Thymus (tissue), 11 donors: ENCODE results near the gene PAFAH1B2. TPM values are rescaled to one million over a fixed set of nuclear protein-coding genes. Genes with fewer than 3 reads are reported as not detected.
"Not testable (repeated sequence)": the region's sequence is repeated elsewhere in the genome, so short reads cannot be mapped to it uniquely, and the experiment has no call there.

Experiments used
- DNase-seq, 9 donors: peaks; one replicate each; pipeline ENCODE4 v3.0.0-alpha.2; 2013; ENCODE audit warnings: low spot score in 9 of 9, low read depth in 6 of 9, missing footprints in 1 of 9
- H3K27ac ChIP-seq, 2 donors: one replicate each; pipeline ENCODE4 v1.5.1; 2013; ENCODE audit warnings: control low read depth in 1 of 2, low read depth in 1 of 2, low read length in 1 of 2, mild to moderate bottlenecking in 1 of 2, moderate library complexity in 1 of 2
- H3K27me3 ChIP-seq, 2 donors: one replicate each; pipeline ENCODE4 v1.5.1; 2013; ENCODE audit warnings: low read length in 1 of 2; ENCODE audit not compliant: control insufficient read depth in 2 of 2, insufficient read depth in 1 of 2
- H3K36me3 ChIP-seq, 2 donors: one replicate each; pipeline ENCODE4 v1.5.1; 2013; ENCODE audit warnings: low read length in 1 of 2, mild to moderate bottlenecking in 1 of 2, moderate library complexity in 1 of 2; ENCODE audit not compliant: control insufficient read depth in 2 of 2, insufficient read depth in 2 of 2
- H3K4me1 ChIP-seq, 2 donors: one replicate each; pipeline ENCODE4 v1.5.1; 2013; ENCODE audit warnings: low read length in 2 of 2; ENCODE audit not compliant: control insufficient read depth in 2 of 2, insufficient read depth in 2 of 2
- H3K4me3 ChIP-seq, 2 donors: one replicate each; pipeline ENCODE4 v1.5.1; 2013; ENCODE audit warnings: low read length in 2 of 2, control low read depth in 1 of 2, mild to moderate bottlenecking in 1 of 2
- H3K9me3 ChIP-seq, 2 donors: one replicate each; pipeline ENCODE4 v1.5.1; 2013; ENCODE audit warnings: low read length in 1 of 2, mild to moderate bottlenecking in 1 of 2; ENCODE audit not compliant: control insufficient read depth in 2 of 2, insufficient read depth in 1 of 2
- WGBS: extraction: QIAGEN DNeasy Blood & Tissue Kit; methylation state at CpG from one replicate; pipeline ENCODE4 v1.1.7; 2013; 5-methylcytosine and 5-hydroxymethylcytosine counted together
- polyA plus RNA-seq: library from polyadenylated mRNA; stranded (reverse); fragments of 200-250 nt; gene quantifications from one replicate; pipeline ENCODE4 v1.2.3, GENCODE V29; 2013
- total RNA-seq: library from RNA; stranded (reverse); fragments of 120-200 nt; gene quantifications from one replicate; pipeline ENCODE4 v1.2.4, GENCODE V29; 2013
- donor health status: healthy.

PAFAH1B2 gene
- total and polyA plus RNA-seq, 2 donors, result 35.2 to 41.9 TPM

- no peaks in the 10 kb centered on the region for H3K9me3 ChIP-seq
- DNase-seq, result no peak
- H3K27ac ChIP-seq, result no peak overlapping the region
- H3K4me3 ChIP-seq, result no peak overlapping the region
- peaks cover 20 to 32% of the 10 kb centered on the region in 2 donors for H3K36me3 ChIP-seq
- 97% methylated on average over 7 of the region's 7 CpGs for WGBS
- peaks cover 0 to 17% of the 10 kb centered on the region in 2 donors for H3K27me3 ChIP-seq
- no peaks in the 10 kb centered on the region for H3K4me1 ChIP-seq
Measured at GRCh38 chr11:117202386-117203068, 58.4 kb downstream of the PAFAH1B2 start.

GRCh38 chr11:117203069-117203407, 59.0 kb downstream of the PAFAH1B2 start:
- Histone ChIP-seq H3K9me3 (no peaks in the 10 kb centered on the region), H3K36me3 (peaks cover 20 to 32% of the 10 kb centered on the region in 2 donors), H3K27ac (no peak overlapping the region), H3K4me1 (no peaks in the 10 kb centered on the region), H3K4me3 (no peak overlapping the region), H3K27me3 (peaks cover 0 to 17% of the 10 kb centered on the region in 2 donors)
- DNase-seq, result no peak
- WGBS, result 97% methylated on average over 10 of the region's 10 CpGs

- Histone ChIP-seq H3K27ac (no peak overlapping the region), H3K36me3 (peaks cover 20 to 34% of the 10 kb centered on the region in 2 donors), H3K4me3 (no peak overlapping the region), H3K4me1 (no peaks in the 10 kb centered on the region), H3K27me3 (peaks cover 0 to 5% of the 10 kb centered on the region in 2 donors), H3K9me3 (no peaks in the 10 kb centered on the region)
- WGBS, result 96% methylated on average over 17 of the region's 17 CpGs
- no peak for DNase-seq
Measured at GRCh38 chr11:117204283-117205080, 60.4 kb downstream of the PAFAH1B2 start.

DNA sequence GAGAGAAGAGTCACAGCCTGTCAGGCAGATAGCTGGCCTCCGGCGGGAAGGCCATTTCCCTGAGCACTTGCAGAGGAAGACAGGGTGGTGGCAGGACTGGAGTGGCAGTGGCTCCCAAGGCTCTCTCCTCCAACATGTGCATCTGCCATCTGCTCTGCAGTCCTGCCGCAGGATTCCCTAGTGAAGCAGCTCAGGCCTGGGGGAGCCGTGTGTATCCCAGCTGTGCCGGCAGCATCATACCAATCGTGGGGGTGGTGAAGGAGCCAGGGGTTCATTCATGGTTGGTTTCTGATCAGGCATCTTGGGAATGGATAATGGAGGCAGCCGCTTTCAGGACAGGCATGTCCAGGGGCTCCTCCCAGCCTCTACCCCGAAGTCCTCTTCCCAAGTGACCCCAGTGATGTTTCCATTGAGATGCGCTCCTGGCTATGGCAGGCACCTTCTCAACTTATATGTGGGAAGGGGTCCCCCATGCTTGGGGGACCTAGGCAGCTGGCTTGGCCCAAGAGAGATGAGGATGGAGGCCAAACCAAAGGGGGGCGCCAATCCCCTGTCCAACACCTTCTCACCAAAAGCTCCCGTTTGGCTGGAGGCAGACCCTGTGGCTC, 61.2 kb downstream of the PAFAH1B2 start:
- Histone ChIP-seq H3K27me3 (no peaks in the 10 kb centered on the region), H3K4me1 (no peaks in the 10 kb centered on the region), H3K27ac (no peak overlapping the region), H3K9me3 (no peaks in the 10 kb centered on the region), H3K36me3 (peaks cover 20 to 38% of the 10 kb centered on the region in 2 donors), H3K4me3 (no peak overlapping the region)
- DNase-seq, result no peak
- 96% methylated on average over 11 of the region's 11 CpGs for WGBS

GRCh38 chr11:117206111-117206510, 62.0 kb downstream of the PAFAH1B2 start:
- WGBS, result 99% methylated on average over 8 of the region's 8 CpGs
- H3K4me1 ChIP-seq, H3K27me3 ChIP-seq, H3K27ac ChIP-seq, H3K4me3 ChIP-seq, H3K9me3 ChIP-seq, DNase-seq: not testable (repeated sequence)
- H3K36me3 ChIP-seq, result peaks cover 24 to 44% of the 10 kb centered on the region in 2 donors

- H3K27ac ChIP-seq, H3K27me3 ChIP-seq, DNase-seq, H3K4me3 ChIP-seq, H3K9me3 ChIP-seq, H3K4me1 ChIP-seq: not testable (repeated sequence)
- peaks cover 24 to 51% of the 10 kb centered on the region in 2 donors for H3K36me3 ChIP-seq
- WGBS, result 95% methylated on average over 6 of the region's 11 CpGs
Measured at GRCh38 chr11:117206859-117207258, 62.8 kb downstream of the PAFAH1B2 start.

- H3K27me3 ChIP-seq, H3K9me3 ChIP-seq, H3K4me3 ChIP-seq, H3K27ac ChIP-seq, DNase-seq, H3K4me1 ChIP-seq: not testable (repeated sequence)
- 98% methylated on average over 5 of the region's 5 CpGs for WGBS
- H3K36me3 ChIP-seq, result peaks cover 24 to 51% of the 10 kb centered on the region in 2 donors
Measured at GRCh38 chr11:117207481-117207880, 63.4 kb downstream of the PAFAH1B2 start.

DNA sequence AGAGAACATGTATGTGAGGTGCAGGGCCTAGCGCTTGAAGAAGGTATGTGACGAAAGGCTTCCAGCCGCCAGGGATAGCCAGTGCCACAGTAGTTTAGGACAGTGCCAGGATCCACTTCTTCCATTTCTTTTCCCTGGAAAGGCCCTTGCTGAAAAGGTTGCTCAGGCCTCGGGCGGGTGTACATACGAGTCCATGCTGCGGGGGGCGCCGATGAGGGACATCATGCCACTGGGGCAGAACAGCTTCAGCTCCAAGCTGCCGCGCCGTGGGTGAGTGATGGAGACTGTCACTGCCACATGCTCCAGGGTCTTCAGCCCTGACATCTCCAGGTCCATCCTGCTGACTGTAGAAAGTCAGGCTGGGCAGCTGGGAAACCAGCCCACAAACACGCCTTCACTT, 64.6 kb downstream of the PAFAH1B2 start:
- H3K27me3 ChIP-seq, H3K27ac ChIP-seq, H3K4me1 ChIP-seq, H3K9me3 ChIP-seq, H3K4me3 ChIP-seq, DNase-seq: not testable (repeated sequence)
- 95% methylated on average over 9 of the region's 13 CpGs for WGBS
- H3K36me3 ChIP-seq, result peaks cover 29 to 51% of the 10 kb centered on the region in 2 donors
